GM12878 (cell line): ENCODE measurements around the gene ACCSL. TPM values are rescaled to one million over a fixed set of nuclear protein-coding genes. Genes with fewer than 3 reads are reported as not detected.

ENCODE experiments used
- ATAC-seq: fragments of 200-7000 bp; cut with Tn5 transposase; 3 replicates; pipeline ENCODE4 v1.9.1; 2020; ENCODE audit warnings: mild to moderate bottlenecking, moderate library complexity
- BruUV-seq: library from RNA; stranded (reverse); fragments of 400-500 nt; replicated peaks from 2 replicates; lab custom pipeline; 2021; lab: Mats Ljungman, UMichigan
- CTCF ChIA-PET: fragments of 300-600 bp; sonication (Branson Sonifier 250); formaldehyde crosslinking; extraction: SDS; loops from one replicate; lab custom pipeline; 2021; ENCODE audit warnings: inconsistent platforms; lab: Yijun Ruan, JAX
- POLR2A ChIA-PET: fragments of 350-600 bp; formaldehyde crosslinking; extraction: SDS; loops from one replicate; lab custom pipeline; 2021; ENCODE audit warnings: inconsistent platforms; lab: Charles Lee
- RAD21 ChIA-PET: fragments of 300-600 bp; sonication (Branson Sonifier 250); formaldehyde crosslinking; loops from one replicate; lab custom pipeline; 2023; ENCODE audit warnings: antibody characterized with exemption; ENCODE audit not compliant: unreplicated experiment; lab: Charles Lee
- SMC1A ChIA-PET: fragments of 300-600 bp; sonication (Branson Sonifier 250); formaldehyde crosslinking; loops from one replicate; lab custom pipeline; 2023; ENCODE audit not compliant: unreplicated experiment, uncharacterized antibody; lab: Charles Lee
- DNase-seq: peaks from one replicate; pipeline ENCODE4 v3.0.0-alpha.2; 2011; ENCODE audit warnings: low read depth, low spot score
- FAIRE-seq: peaks from 3 replicates; lab custom pipeline; 2011; peaks lifted over from hg19 to GRCh38; lab: Jason Lieb, UNC
- H2AFZ ChIP-seq: 2 replicates; pipeline ENCODE4 v1.6.0; 2011; ENCODE audit warnings: low read depth, low read length, control low read depth; ENCODE audit not compliant: control insufficient read depth
- H3K27ac ChIP-seq: 2 replicates; pipeline ENCODE4 v1.5.1; 2011; ENCODE audit warnings: control low read depth; ENCODE audit not compliant: control insufficient read depth, insufficient read depth
- H3K27me3 ChIP-seq, 2 experiments: replicated peaks in 1 of 2; 2 replicates each; pipeline versions ENCODE4 v1.6.0 to v1.6.1; 2011; ENCODE audit warnings: low read length in 1 of 2; ENCODE audit not compliant: control insufficient read depth in 2 of 2, insufficient read depth in 2 of 2
- H3K36me3 ChIP-seq, 2 experiments: 2 replicates each; pipeline ENCODE4 v1.5.1; 2011; ENCODE audit warnings: low read length in 1 of 2; ENCODE audit not compliant: control insufficient read depth in 2 of 2, insufficient read depth in 2 of 2
- H3K4me1 ChIP-seq: 2 replicates; pipeline ENCODE4 v1.6.1; 2011; ENCODE audit warnings: mild to moderate bottlenecking, low read length, moderate library complexity, mixed read lengths; ENCODE audit not compliant: control insufficient read depth, insufficient read depth
- H3K4me2 ChIP-seq: 2 replicates; pipeline ENCODE4 v1.6.0; 2011; ENCODE audit warnings: control low read depth; ENCODE audit not compliant: control insufficient read depth, insufficient read depth
- H3K4me3 ChIP-seq: fragments of 200-600 bp; sonication (generic); 2 replicates; pipeline ENCODE4 v1.5.1; 2016
- H3K79me2 ChIP-seq: 2 replicates; pipeline ENCODE4 v1.6.0; 2011; ENCODE audit warnings: low read length; ENCODE audit not compliant: control insufficient read depth, insufficient read depth
- H3K9ac ChIP-seq: 2 replicates; pipeline ENCODE4 v1.8.0; 2011; ENCODE audit warnings: low read length, control low read depth, mixed read lengths; ENCODE audit not compliant: control insufficient read depth, insufficient read depth
- H3K9me3 ChIP-seq: replicated peaks from 3 replicates; pipeline ENCODE4 v1.5.1; 2011; ENCODE audit warnings: mild to moderate bottlenecking, low read length; ENCODE audit not compliant: control insufficient read depth, insufficient read depth
- H4K20me1 ChIP-seq: 2 replicates; pipeline ENCODE4 v1.6.0; 2011; ENCODE audit not compliant: control insufficient read depth, insufficient read depth
- ASH2L ChIP-seq: fragments of 300-600, 200-600 bp; sonication (generic); IDR thresholded peaks from 2 replicates; pipeline ENCODE4 v1.6.1; 2017; ENCODE audit warnings: low read depth, mild to moderate bottlenecking, borderline replicate concordance
- CBFB ChIP-seq: IDR thresholded peaks from 2 replicates; pipeline ENCODE4 v1.6.1; 2016; ENCODE audit warnings: antibody characterized with exemption, low read depth
- CUX1 ChIP-seq: IDR thresholded peaks from 2 replicates; pipeline ENCODE4 v1.6.1; 2012; ENCODE audit warnings: improper control_type of control experiment, low read depth, low read length; ENCODE audit not compliant: insufficient replicate concordance
- EP300 ChIP-seq, 2 experiments: fragments of 150-350 bp in 1 of 2; IDR thresholded peaks; 2 replicates each; pipeline ENCODE4 v1.6.1; 2011 to 2012; ENCODE audit warnings: low read depth in 2 of 2, low read length in 2 of 2, borderline replicate concordance in 1 of 2, improper control_type of control experiment in 1 of 2, inconsistent platforms in 1 of 2; ENCODE audit not compliant: control insufficient read depth in 1 of 2
- GATAD2B ChIP-seq: fragments of 450-650 bp; conservative IDR thresholded peaks from 2 replicates; pipeline ENCODE4 v1.6.1; 2017; ENCODE audit warnings: low read depth, mild to moderate bottlenecking, moderate library complexity
- IRF5 ChIP-seq: fragments of 450-650 bp; IDR thresholded peaks from 2 replicates; pipeline ENCODE4 v1.6.1; 2017; ENCODE audit warnings: borderline replicate concordance
- NFXL1 ChIP-seq: fragments of 450-650 bp; IDR thresholded peaks from 2 replicates; pipeline ENCODE4 v1.6.1; 2017; ENCODE audit warnings: antibody characterized with exemption, mild to moderate bottlenecking, borderline replicate concordance
- RAD21 ChIP-seq: IDR thresholded peaks from 2 replicates; pipeline ENCODE4 v1.6.1; 2011; ENCODE audit warnings: mild to moderate bottlenecking, low read depth, low read length, moderate library complexity; ENCODE audit not compliant: insufficient read depth
- SMAD1 ChIP-seq: fragments of 450-650 bp; IDR thresholded peaks from 2 replicates; pipeline ENCODE4 v1.6.1; 2018; ENCODE audit warnings: mild to moderate bottlenecking, low read depth; ENCODE audit not compliant: partially characterized antibody
- SMAD5 ChIP-seq: IDR thresholded peaks from 2 replicates; pipeline ENCODE4 v1.6.1; 2016; ENCODE audit warnings: antibody characterized with exemption, low read depth
- SUPT20H ChIP-seq: IDR thresholded peaks from 2 replicates; pipeline ENCODE4 v1.6.1; 2011; ENCODE audit warnings: low read depth, mild to moderate bottlenecking, low read length, moderate library complexity, borderline replicate concordance; ENCODE audit not compliant: control insufficient read depth
- USF2 ChIP-seq: IDR thresholded peaks from 2 replicates; pipeline ENCODE4 v1.6.1; 2011; ENCODE audit warnings: low read depth, low read length, improper control_type of control experiment, borderline replicate concordance
- ZBTB33 ChIP-seq: fragments of 450-650 bp; IDR thresholded peaks from 2 replicates; pipeline ENCODE4 v1.6.1; 2017; ENCODE audit warnings: mild to moderate bottlenecking
- ZNF622 ChIP-seq: fragments of 450-650 bp; IDR thresholded peaks from 2 replicates; pipeline ENCODE4 v1.6.1; 2017; ENCODE audit warnings: mild to moderate bottlenecking, inconsistent platforms
- WGBS: methylation state at CpG from one replicate; pipeline ENCODE4 v1.1.6; 2016; ENCODE audit warnings: low lambda C conversion rate; ENCODE audit not compliant: insufficient replicate concordance, insufficient coverage; ENCODE audit errors: missing lambda C conversion rate; 5-methylcytosine and 5-hydroxymethylcytosine counted together
- in situ Hi-C: fragments of 300-500 bp; cut with MboI; formaldehyde crosslinking; loops from 9 replicates; pipeline ENCODE4 v1.14.3; 2018; ENCODE audit warnings: mixed read lengths
- intact Hi-C: fragments of 100-400 bp; cut with micrococcal nuclease; formaldehyde crosslinking; loops from one replicate; pipeline ENCODE4 v1.14.2; 2022; ENCODE audit not compliant: unreplicated experiment
- polyA plus RNA-seq, 11 experiments: library from polyadenylated mRNA; depleted of rRNA in 4 of 11; unstranded in 6 of 11; stranded (reverse) in 5 of 11; fragments of >200 nt; fragmentation: Nextera tagmentation in 4 of 11; fragmentation: Illumina TruSeq in 1 of 11; extraction: Ambion mirVana in 4 of 11; extraction: Trizol in 1 of 11; gene quantifications; 1 replicate in 1 of 11; 2 replicates in 10 of 11; pipeline versions ENCODE4 v1.2.1 to v1.2.3, GENCODE V29; 2011 to 2016; ENCODE audit warnings: inconsistent platforms in 2 of 11, missing spikeins in 2 of 11, low read depth in 1 of 11
- total RNA-seq, 4 experiments: library from RNA; depleted of rRNA in 3 of 4; stranded (reverse); fragments of >200 nt in 3 of 4; fragmentation: Illumina TruSeq in 1 of 4; extraction: Trizol in 1 of 4; gene quantifications; 2 replicates each; pipeline versions ENCODE4 v1.2.1 to v1.2.3, GENCODE V29; 2013 to 2021

ACCSL gene
- total and polyA plus RNA-seq, 10 of the 15 experiments (the other 5 are each of a cell fraction or from before 2014, with no cell fraction given) = 0.15 TPM; not detected in 9

- no peaks in the 10 kb centered on the region for H3K4me1 ChIP-seq
- H2AFZ ChIP-seq = no peak overlapping the region
- no peak overlapping the region for H3K9ac ChIP-seq
- ChIA-PET SMC1A (no interaction called here), POLR2A (no interaction called here), CTCF (no interaction called here), RAD21 (no interaction called here)
- no peaks in the 10 kb centered on the region for H3K36me3 ChIP-seq
- no peaks in the 10 kb centered on the region for H4K20me1 ChIP-seq
- no peaks in the 10 kb centered on the region; the same call in 2 of the 3 replicates for H3K9me3 ChIP-seq
- WGBS = 100% methylated on average over 1 of the region's 1 CpG
- DNase-seq (no peak), ATAC-seq (no peak)
- H3K27me3 ChIP-seq = no peaks in the 10 kb centered on the region; a peak in 1 of 4 replicates
- no peaks in the 10 kb centered on the region for H3K79me2 ChIP-seq
- BruUV-seq = no TSS peak
- no peak for TF ChIP-seq NFXL1
- TF ChIP-seq RAD21 = no peak
- no peak for TF ChIP-seq SMAD5
- TF ChIP-seq USF2 = no peak
- no peak for TF ChIP-seq SMAD1
- no peak for TF ChIP-seq ZBTB33
- TF ChIP-seq CUX1 = no peak
- TF ChIP-seq EP300 (IDR thresholded peaks at IDR 0.05; ENCODE audit: borderline replicate concordance in 1 of 2, control insufficient read depth in 1 of 2, low read depth in 2 of 2, low read length in 2 of 2) = no peak
- no peak for TF ChIP-seq SUPT20H
- no peak for TF ChIP-seq ZNF622
- TF ChIP-seq ASH2L = no peak
- no peak for TF ChIP-seq CBFB
- TF ChIP-seq IRF5 = no peak
- no peak for TF ChIP-seq GATAD2B
- TF ChIP-seq, all 136 proteins: peak for 0
- H3K27ac ChIP-seq = no peak overlapping the region
- no peak overlapping the region for H3K4me3 ChIP-seq
- intact Hi-C loops = loop anchor here (10.0 kb wide), 1 partner anchor 534 kb away; no protein-coding TSS in a partner anchor
- FAIRE-seq = no peak
- in situ Hi-C loops = loop anchor here (5.0 kb wide), 1 partner anchor 447 kb away; no protein-coding TSS in a partner anchor
- H3K4me2 ChIP-seq = no peak overlapping the region
These were observed 42.8 kb downstream of the ACCSL start for GRCh38 chr11:44090539-44090938.
